Dendritic cell treated with granulocyte-macrophage colony-stimulating factor and Interleukin-4, amounts not matched to agents 40 ng/mL and 50 ng/mL, for 4 days (primary cell): ENCODE measurements around the gene EMP2.
"Not testable (repeated sequence)": the region's sequence is repeated elsewhere in the genome, so short reads cannot be mapped to it uniquely, and the experiment has no call there.

ENCODE experiments used
- H3K27ac Mint-ChIP-seq: one replicate; pipeline ENCODE4 v1.8.0; 2022; ENCODE audit warnings: mild to moderate bottlenecking, mixed read lengths
- H3K27me3 Mint-ChIP-seq: one replicate; pipeline ENCODE4 v1.8.0; 2022; ENCODE audit warnings: mild to moderate bottlenecking, mixed read lengths
- H3K36me3 Mint-ChIP-seq: one replicate; pipeline ENCODE4 v1.8.0; 2022; ENCODE audit warnings: low read depth, mixed read lengths
- H3K4me1 Mint-ChIP-seq: one replicate; pipeline ENCODE4 v1.8.0; 2022; ENCODE audit warnings: low read depth, mixed read lengths
- H3K4me3 Mint-ChIP-seq: one replicate; pipeline ENCODE4 v1.8.0; 2022; ENCODE audit warnings: mild to moderate bottlenecking, moderate library complexity, mixed read lengths
- H3K9me3 Mint-ChIP-seq: one replicate; pipeline ENCODE4 v1.8.0; 2022; ENCODE audit warnings: mixed read lengths
- intact Hi-C: fragments of 100-400 bp; cut with micrococcal nuclease; formaldehyde crosslinking; loops from one replicate; pipeline ENCODE4 v1.15.0; 2022

The EMP2 gene

GRCh38 chr16:10505286-10505685, 75.1 kb downstream of the EMP2 start:
- H3K27ac Mint-ChIP-seq, intact Hi-C loops: not testable (repeated sequence)

GRCh38 chr16:10504404-10504885, 76.0 kb downstream of the EMP2 start:
- no peak overlapping the region for H3K27ac Mint-ChIP-seq
- no peak overlapping the region for H3K4me3 Mint-ChIP-seq
- no peaks in the 10 kb centered on the region for H3K36me3 Mint-ChIP-seq
- no peaks in the 10 kb centered on the region for H3K27me3 Mint-ChIP-seq
- H3K4me1 Mint-ChIP-seq = no peaks in the 10 kb centered on the region
- intact Hi-C loops = no loop called here
- H3K9me3 Mint-ChIP-seq = no peaks in the 10 kb centered on the region

More at GRCh38 chr16:10505286-10505685, 75.1 kb downstream of the EMP2 start:
- H3K36me3 Mint-ChIP-seq, H3K4me3 Mint-ChIP-seq, H3K9me3 Mint-ChIP-seq, H3K4me1 Mint-ChIP-seq, H3K27me3 Mint-ChIP-seq: not testable (repeated sequence)

DNA sequence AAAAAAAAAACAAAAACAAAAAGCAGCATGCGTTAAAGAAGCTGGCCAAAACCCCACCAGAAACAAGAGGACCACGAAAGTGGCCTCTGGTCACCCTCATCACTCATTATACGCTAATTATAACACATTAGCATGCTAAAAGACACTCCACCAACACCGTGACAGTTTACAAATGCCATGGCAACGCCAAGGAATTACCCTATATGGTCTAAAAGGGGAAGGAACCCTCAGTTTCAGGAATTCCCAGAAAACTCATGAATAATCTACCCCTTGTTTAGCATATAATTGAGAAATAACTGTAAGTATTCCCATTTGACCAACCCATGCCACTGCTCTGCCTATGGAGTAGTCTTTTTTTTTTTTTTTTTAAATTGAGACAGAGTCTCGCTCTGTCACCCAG, 77.6 kb downstream of the EMP2 start:
- H3K27me3 Mint-ChIP-seq = no peaks in the 10 kb centered on the region
- H3K27ac Mint-ChIP-seq = no peak overlapping the region

DNA sequence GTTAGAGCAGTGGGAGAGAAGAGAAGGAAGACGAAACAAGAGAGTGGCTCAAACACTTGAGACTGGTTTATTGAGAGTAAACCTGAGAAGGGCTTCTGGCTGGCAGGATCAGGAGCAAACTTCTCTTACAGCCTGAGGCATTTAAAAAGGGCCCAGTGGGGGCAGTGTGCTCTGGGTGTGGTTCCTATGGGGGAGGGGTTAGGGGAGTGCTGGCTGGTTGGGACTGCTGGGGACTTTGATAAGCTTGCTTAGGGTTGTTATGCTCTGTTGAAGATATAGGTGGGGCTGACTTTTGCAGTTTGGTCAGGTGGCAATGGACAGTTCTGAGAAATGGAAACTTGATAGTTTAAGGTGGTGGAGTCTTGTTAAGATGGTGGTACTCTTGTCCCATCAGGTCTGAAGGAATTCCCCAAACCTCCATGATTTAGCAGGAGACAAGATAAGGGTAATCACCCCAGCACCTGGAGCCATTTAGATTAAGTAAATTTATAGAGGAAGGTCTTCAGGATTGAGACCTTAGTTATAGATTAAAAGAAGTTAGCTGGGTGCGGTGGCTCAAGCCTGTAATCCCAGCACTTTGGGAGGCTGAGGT, 79.3 kb downstream of the EMP2 start:
- Mint-ChIP-seq H3K36me3 (no peaks in the 10 kb centered on the region), H3K4me3 (no peak overlapping the region), H3K4me1 (no peaks in the 10 kb centered on the region), H3K9me3 (peaks cover 3% of the 10 kb centered on the region), H3K27me3 (no peaks in the 10 kb centered on the region), H3K27ac (no peak overlapping the region)
- intact Hi-C loops = no loop called here

More for the DNA sequence above, 77.6 kb downstream of the EMP2 start:
- H3K36me3 Mint-ChIP-seq = no peaks in the 10 kb centered on the region
- intact Hi-C loops = no loop called here
- H3K4me3 Mint-ChIP-seq = no peak overlapping the region
- H3K9me3 Mint-ChIP-seq = no peaks in the 10 kb centered on the region
- no peaks in the 10 kb centered on the region for H3K4me1 Mint-ChIP-seq

DNA sequence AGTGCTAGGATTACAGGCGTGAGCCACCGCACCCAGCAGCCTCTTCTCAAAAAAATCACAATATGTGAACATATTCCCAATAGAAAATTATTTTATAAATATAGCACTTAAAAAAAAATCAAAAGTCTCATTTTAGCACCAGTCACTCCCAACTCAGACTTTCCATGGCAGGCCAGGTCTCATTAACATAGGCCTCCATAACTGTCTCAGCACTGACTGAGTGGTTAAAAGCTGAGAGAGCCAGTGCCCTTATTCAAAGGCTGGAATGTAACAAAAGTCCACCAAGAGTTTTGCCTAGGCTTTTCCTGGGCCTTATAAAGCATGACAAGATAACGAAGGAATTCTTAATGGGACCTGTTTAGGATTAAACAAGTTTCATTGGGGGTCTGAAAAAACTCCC, 79.8 kb downstream of the EMP2 start:
- peaks cover 1% of the 10 kb centered on the region for H3K36me3 Mint-ChIP-seq
- H3K9me3 Mint-ChIP-seq = peaks cover 8% of the 10 kb centered on the region
- intact Hi-C loops = no loop called here
- no peaks in the 10 kb centered on the region for H3K27me3 Mint-ChIP-seq
- H3K27ac Mint-ChIP-seq = no peak overlapping the region
- no peaks in the 10 kb centered on the region for H3K4me1 Mint-ChIP-seq
- H3K4me3 Mint-ChIP-seq = no peak overlapping the region

- intact Hi-C loops = no loop called here
- Mint-ChIP-seq H3K4me3 (no peak overlapping the region), H3K36me3 (peaks cover 5% of the 10 kb centered on the region), H3K4me1 (no peaks in the 10 kb centered on the region), H3K9me3 (peaks cover 32% of the 10 kb centered on the region), H3K27me3 (no peaks in the 10 kb centered on the region), H3K27ac (no peak overlapping the region)
Measured at GRCh38 chr16:10497132-10498101, 83.0 kb downstream of the EMP2 start.

- H3K27ac Mint-ChIP-seq = no peak overlapping the region
- peaks cover 5% of the 10 kb centered on the region for H3K36me3 Mint-ChIP-seq
- intact Hi-C loops = no loop called here
- H3K27me3 Mint-ChIP-seq = no peaks in the 10 kb centered on the region
- no peaks in the 10 kb centered on the region for H3K4me1 Mint-ChIP-seq
- H3K4me3 Mint-ChIP-seq = no peak overlapping the region
- H3K9me3 Mint-ChIP-seq = peaks cover 32% of the 10 kb centered on the region
Measured at GRCh38 chr16:10495031-10495345, 85.4 kb downstream of the EMP2 start.

- Mint-ChIP-seq H3K27ac (no peak overlapping the region), H3K36me3 (peaks cover 5% of the 10 kb centered on the region), H3K9me3 (peaks cover 32% of the 10 kb centered on the region), H3K4me1 (no peaks in the 10 kb centered on the region), H3K27me3 (no peaks in the 10 kb centered on the region), H3K4me3 (no peak overlapping the region)
- intact Hi-C loops = no loop called here
Measured at GRCh38 chr16:10494343-10495030, 85.9 kb downstream of the EMP2 start.

DNA sequence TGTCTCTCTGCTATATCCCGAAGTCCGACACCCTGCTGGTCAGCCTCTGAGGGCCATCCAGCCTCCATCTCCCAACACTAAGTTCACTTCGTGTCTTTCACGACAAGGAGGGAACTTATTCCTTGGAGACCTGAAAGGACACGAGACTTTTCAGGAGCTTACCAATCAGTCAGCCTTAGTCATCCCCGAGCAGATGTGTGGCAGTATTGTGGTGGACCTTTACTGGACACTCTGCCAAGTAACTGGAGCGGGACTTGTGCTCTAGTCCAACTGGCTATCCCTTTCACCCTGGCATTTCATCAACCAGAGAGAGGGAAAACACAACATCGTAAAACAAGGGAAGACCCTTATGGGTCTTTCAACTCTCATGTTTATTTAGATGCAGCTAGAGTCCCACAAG, 87.1 kb downstream of the EMP2 start:
- Mint-ChIP-seq H3K27me3 (no peaks in the 10 kb centered on the region), H3K4me1 (no peaks in the 10 kb centered on the region), H3K9me3 (peaks cover 32% of the 10 kb centered on the region), H3K27ac (no peak overlapping the region), H3K4me3 (no peak overlapping the region), H3K36me3 (peaks cover 5% of the 10 kb centered on the region)
- intact Hi-C loops = no loop called here

DNA sequence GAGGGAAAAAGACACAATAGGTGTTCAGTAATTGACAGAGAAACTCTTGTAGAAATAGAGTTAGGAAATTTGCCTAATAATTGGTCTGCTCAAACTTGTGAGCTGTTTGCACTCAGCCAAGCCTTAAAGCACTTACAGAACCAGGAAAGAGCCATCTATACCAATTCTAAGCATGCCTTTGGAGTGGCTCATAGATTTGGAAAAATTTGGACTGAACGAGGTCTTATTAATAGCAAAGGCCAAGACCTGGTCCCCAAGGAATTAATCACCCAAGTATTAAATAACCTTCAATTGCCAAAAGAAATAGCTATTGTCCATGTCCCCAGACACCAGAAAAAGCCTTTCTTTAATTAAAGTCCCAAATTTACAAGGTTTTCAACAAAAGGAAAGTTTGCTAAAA, 90.3 kb downstream of the EMP2 start:
- H3K27ac Mint-ChIP-seq = no peak overlapping the region
- H3K4me3 Mint-ChIP-seq = no peak overlapping the region
- no peaks in the 10 kb centered on the region for H3K36me3 Mint-ChIP-seq
- peaks cover 8% of the 10 kb centered on the region for H3K4me1 Mint-ChIP-seq
- intact Hi-C loops = no loop called here
- H3K27me3 Mint-ChIP-seq = no peaks in the 10 kb centered on the region
- peaks cover 45% of the 10 kb centered on the region for H3K9me3 Mint-ChIP-seq

DNA sequence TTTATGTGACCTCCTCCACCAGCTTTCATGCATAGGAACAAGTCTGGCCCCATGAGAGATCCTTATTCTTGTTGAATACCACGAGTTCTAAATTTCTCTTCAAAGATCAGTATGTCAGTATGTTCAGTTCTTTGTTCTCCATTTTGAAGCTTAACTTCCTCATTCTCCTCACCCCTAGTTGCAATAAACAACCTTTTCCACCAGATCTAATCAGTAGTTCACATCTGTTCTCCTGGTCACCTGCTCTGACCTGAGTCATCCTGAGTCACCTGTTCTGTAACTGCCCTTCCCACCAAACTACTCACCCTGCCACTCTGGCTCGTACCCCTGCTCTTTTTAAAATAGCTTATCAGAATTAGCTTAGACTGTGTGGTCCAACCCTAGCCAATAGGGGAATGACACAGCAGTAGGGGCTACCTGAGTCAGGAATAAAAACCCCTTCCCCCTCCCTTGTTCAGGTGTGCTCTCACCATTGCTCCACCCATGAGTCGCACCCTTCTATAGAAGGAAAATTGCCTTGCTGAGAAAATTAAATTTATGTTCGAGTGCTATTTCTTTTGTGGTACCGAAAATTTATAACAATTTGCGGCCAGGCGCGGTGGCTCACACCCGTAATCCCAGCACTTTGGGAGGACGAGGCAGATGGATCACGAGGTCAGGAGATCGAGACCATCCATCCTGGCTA, 94.6 kb downstream of the EMP2 start:
- intact Hi-C loops = no loop called here
- Mint-ChIP-seq H3K9me3 (peaks cover 32% of the 10 kb centered on the region), H3K27ac (no peak overlapping the region), H3K36me3 (peaks cover 7% of the 10 kb centered on the region), H3K27me3 (no peaks in the 10 kb centered on the region), H3K4me3 (no peak overlapping the region), H3K4me1 (peaks cover 8% of the 10 kb centered on the region)

DNA sequence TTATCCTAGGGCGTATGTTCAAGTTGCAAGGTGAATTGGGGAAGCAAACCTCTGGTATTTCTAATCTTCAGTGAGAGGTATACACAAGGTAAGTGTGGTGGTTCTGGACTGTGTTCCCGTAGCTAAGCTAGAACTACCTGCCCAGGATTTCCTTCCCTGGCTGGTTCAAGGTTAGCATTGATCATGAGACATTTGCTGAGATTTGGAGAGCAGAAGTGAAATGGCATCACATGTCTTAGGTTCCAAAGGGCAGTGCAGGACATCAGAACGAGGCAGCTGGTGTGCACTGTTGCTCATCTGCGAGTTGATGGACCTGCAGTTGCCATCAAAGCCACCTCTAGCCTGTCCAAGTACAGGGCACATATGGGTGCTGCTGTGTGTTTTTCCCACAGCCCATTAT, 95.2 kb downstream of the EMP2 start:
- Mint-ChIP-seq H3K27me3 (no peaks in the 10 kb centered on the region), H3K36me3 (peaks cover 7% of the 10 kb centered on the region), H3K9me3 (peaks cover 32% of the 10 kb centered on the region), H3K27ac (no peak overlapping the region), H3K4me1 (peaks cover 8% of the 10 kb centered on the region), H3K4me3 (no peak overlapping the region)
- intact Hi-C loops = no loop called here

DNA sequence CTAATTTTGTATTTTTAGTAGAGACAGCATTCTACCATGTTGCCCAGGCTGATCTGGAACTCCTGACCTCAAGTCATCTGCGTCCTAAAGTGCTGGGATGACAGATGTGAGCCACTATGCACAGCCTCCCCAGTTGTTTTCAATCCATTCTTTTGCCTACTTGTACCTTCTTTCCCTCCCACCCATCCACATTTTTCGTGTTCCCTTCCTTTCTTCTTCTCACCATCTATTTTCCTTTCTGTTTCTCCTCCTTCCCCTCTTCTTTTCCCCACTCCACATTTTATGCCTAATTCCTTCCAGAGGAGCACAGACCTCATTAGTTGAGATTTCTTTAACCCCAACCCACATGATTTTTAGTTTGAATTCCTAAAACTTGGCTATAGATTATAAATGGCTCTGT, 100.2 kb downstream of the EMP2 start:
- intact Hi-C loops = no loop called here
- H3K9me3 Mint-ChIP-seq = peaks cover 6% of the 10 kb centered on the region
- no peaks in the 10 kb centered on the region for H3K27me3 Mint-ChIP-seq
- no peaks in the 10 kb centered on the region for H3K4me1 Mint-ChIP-seq
- H3K36me3 Mint-ChIP-seq = peaks cover 22% of the 10 kb centered on the region
- no peak overlapping the region for H3K4me3 Mint-ChIP-seq
- no peak overlapping the region for H3K27ac Mint-ChIP-seq
